T-helper 2 cell treated with Interferon-gamma antibody and Interleukin-4, amounts not matched to agents 5 μg/mL and 100 μg/mL, for 36 hours (primary cell): ENCODE results near the gene UBC.
"Not testable (repeated sequence)": the region's sequence is repeated elsewhere in the genome, so short reads cannot be mapped to it uniquely, and the experiment has no call there.

ENCODE experiments used
- DNase-seq: peaks from one replicate; pipeline ENCODE4 v3.0.0; 2021; ENCODE audit warnings: low spot score
- H3K27ac Mint-ChIP-seq: one replicate; pipeline ENCODE4 v1.8.0; 2021; ENCODE audit warnings: mild to moderate bottlenecking, mixed read lengths
- H3K27me3 Mint-ChIP-seq: one replicate; pipeline ENCODE4 v1.8.0; 2021; ENCODE audit warnings: low read depth, mixed read lengths
- H3K36me3 Mint-ChIP-seq: one replicate; pipeline ENCODE4 v1.8.0; 2021; ENCODE audit warnings: low read depth, mixed read lengths
- H3K4me1 Mint-ChIP-seq: one replicate; pipeline ENCODE4 v1.8.0; 2021; ENCODE audit warnings: low read depth, mixed read lengths
- H3K4me3 Mint-ChIP-seq: one replicate; pipeline ENCODE4 v1.8.0; 2022; ENCODE audit warnings: mild to moderate bottlenecking, moderate library complexity, mixed read lengths
- H3K9me3 Mint-ChIP-seq: one replicate; pipeline ENCODE4 v1.8.0; 2021; ENCODE audit warnings: mixed read lengths

The UBC gene

DNA sequence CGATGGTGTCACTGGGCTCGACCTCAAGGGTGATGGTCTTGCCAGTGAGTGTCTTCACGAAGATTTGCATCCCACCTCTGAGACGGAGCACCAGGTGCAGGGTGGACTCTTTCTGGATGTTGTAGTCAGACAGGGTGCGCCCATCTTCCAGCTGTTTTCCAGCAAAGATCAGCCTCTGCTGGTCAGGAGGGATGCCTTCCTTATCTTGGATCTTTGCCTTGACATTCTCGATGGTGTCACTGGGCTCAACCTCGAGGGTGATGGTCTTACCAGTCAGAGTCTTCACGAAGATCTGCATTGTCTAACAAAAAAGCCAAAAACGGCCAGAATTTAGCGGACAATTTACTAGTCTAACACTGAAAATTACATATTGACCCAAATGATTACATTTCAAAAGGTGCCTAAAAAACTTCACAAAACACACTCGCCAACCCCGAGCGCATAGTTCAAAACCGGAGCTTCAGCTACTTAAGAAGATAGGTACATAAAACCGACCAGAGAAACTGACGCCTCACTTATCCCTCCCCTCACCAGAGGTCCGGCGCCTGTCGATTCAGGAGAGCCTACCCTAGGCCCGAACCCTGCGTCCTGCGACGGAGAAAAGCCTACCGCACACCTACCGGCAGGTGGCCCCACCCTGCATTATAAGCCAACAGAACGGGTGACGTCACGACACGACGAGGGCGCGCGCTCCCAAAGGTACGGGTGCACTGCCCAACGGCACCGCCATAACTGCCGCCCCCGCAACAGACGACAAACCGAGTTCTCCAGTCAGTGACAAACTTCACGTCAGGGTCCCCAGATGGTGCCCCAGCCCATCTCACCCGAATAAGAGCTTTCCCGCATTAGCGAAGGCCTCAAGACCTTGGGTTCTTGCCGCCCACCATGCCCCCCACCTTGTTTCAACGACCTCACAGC, 717 bp downstream of the UBC start:
- Mint-ChIP-seq H3K27ac (peak overlapping the region; percentile 100), H3K27me3 (peaks cover 7% of the 10 kb centered on the region), H3K36me3 (peaks cover 47% of the 10 kb centered on the region), H3K4me1 (peaks cover 59% of the 10 kb centered on the region), H3K4me3 (peak overlapping the region; percentile 100), H3K9me3 (no peaks in the 10 kb centered on the region)
- peak; percentile 92 for DNase-seq

DNA sequence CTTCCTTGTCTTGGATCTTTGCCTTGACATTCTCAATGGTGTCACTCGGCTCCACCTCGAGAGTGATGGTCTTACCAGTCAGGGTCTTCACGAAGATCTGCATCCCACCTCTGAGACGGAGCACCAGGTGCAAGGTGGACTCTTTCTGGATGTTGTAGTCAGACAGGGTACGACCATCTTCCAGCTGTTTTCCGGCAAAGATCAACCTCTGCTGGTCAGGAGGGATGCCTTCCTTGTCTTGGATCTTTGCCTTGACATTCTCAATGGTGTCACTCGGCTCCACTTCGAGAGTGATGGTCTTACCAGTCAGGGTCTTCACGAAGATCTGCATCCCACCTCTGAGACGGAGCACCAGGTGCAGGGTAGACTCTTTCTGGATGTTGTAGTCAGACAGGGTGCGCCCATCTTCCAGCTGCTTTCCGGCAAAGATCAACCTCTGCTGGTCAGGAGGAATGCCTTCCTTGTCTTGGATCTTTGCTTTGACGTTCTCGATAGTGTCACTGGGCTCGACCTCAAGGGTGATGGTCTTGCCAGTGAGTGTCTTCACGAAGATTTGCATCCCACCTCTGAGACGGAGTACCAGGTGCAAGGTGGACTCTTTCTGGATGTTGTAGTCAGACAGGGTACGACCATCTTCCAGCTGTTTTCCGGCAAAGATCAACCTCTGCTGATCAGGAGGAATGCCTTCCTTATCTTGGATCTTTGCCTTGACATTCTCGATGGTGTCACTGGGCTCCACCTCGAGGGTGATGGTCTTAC, 1.7 kb downstream of the UBC start:
- not testable (repeated sequence) for H3K9me3 Mint-ChIP-seq, H3K27me3 Mint-ChIP-seq, DNase-seq
- Mint-ChIP-seq H3K36me3 (peaks cover 47% of the 10 kb centered on the region), H3K4me3 (peak overlapping the region; percentile 100), H3K4me1 (peaks cover 51% of the 10 kb centered on the region), H3K27ac (peak overlapping the region; percentile 100)

DNA sequence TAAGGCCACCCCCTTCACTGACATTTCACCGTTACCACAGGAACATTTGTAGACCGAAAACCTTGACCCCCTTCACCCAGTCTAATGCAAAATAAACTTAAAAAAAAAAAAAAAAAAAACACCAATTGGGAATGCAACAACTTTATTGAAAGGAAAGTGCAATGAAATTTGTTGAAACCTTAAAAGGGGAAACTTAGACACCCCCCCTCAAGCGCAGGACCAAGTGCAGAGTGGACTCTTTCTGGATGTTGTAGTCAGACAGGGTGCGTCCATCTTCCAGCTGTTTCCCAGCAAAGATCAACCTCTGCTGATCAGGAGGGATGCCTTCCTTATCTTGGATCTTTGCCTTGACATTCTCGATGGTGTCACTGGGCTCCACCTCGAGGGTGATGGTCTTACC, 2.9 kb downstream of the UBC start:
- not testable (repeated sequence) for H3K9me3 Mint-ChIP-seq, DNase-seq, H3K27me3 Mint-ChIP-seq
- peak overlapping the region; percentile 51 for H3K27ac Mint-ChIP-seq
- peaks cover 48% of the 10 kb centered on the region for H3K4me1 Mint-ChIP-seq
- peaks cover 47% of the 10 kb centered on the region for H3K36me3 Mint-ChIP-seq
- H3K4me3 Mint-ChIP-seq: peak overlapping the region; percentile 58

DNA sequence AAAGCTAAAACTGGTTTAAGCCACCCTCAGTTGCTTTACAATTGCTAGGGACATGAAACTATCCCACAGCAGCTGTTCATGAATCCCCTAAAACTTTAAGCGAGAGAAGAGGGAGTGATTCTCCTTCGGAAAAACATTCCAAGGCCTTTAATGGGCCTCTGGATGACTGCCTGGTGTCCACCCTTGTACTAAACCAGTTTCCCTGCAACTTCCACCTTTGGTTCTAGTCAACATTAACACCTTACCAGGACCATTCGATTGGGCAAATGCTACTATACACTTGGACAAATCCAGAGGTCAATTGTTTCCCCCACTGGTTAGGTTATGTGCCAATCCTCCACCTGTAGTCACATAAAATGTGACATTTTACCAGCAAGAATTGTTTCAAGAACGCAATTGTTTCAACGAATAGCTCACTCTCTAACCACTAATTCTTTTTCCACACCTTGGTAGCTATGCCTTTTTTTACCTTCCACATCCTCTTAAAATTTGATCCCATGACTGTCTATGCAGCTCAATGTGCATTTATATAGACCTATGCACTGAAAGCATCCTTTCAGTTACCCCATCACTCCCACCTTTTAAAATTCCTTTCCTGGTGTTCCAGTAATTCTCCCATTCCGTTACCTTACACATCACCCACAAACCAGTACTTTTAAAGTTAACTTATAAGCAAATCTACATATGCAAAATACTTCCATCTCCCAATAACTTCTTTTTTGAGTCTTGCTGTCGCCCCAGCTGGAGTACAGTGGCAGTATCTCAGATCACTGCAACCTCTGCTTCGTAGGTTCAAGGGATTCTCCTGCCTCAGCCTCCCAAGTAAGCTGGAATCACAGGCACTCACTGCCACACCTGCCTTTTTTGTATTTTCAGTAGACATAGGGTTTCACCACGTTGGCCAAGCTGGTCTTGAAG, 3.6 kb downstream of the UBC start:
- peaks cover 7% of the 10 kb centered on the region for H3K27me3 Mint-ChIP-seq
- DNase-seq: no peak
- peaks cover 47% of the 10 kb centered on the region for H3K36me3 Mint-ChIP-seq
- no peaks in the 10 kb centered on the region for H3K9me3 Mint-ChIP-seq
- peak overlapping the region; percentile 58 for H3K4me3 Mint-ChIP-seq
- H3K27ac Mint-ChIP-seq: peak overlapping the region; percentile 51
- peaks cover 48% of the 10 kb centered on the region for H3K4me1 Mint-ChIP-seq

DNA sequence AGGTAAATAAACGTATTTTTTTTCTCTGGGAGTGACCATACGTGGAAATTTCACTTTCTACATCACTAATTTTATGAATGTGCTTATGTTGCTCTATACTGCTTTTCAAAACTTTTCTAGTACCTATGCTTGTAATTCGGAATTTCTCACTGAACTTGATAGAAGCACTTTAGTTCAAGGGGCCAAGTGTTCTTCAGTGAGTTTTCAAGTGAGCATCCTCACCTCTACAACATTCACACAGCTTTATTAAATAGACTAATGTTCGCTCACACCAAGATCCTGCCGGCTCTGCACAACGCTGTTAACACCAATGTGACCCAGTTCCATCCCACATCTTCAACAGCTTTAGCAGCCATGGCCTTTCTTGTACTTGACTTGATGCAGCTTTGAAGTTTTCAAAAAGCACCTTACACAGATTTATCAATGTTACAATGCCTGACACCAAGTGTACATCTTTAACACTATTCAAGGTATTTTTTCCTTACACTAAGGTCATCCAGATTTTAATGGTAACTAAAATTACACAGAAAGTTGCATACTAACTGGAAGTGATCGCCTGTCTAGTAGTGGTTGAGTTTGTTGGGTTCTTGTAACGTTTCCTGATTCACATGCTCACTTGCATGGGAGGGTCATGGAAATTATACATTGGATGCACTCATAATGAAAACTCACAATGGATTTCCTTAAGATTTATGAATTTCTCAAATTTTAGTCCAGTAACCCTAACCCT, 4.5 kb downstream of the UBC start:
- H3K4me3 Mint-ChIP-seq: peak overlapping the region; percentile 58
- DNase-seq: no peak
- peaks cover 7% of the 10 kb centered on the region for H3K27me3 Mint-ChIP-seq
- peaks cover 43% of the 10 kb centered on the region for H3K4me1 Mint-ChIP-seq
- no peaks in the 10 kb centered on the region for H3K9me3 Mint-ChIP-seq
- H3K36me3 Mint-ChIP-seq: peaks cover 47% of the 10 kb centered on the region
- peak overlapping the region; percentile 10 for H3K27ac Mint-ChIP-seq

DNA sequence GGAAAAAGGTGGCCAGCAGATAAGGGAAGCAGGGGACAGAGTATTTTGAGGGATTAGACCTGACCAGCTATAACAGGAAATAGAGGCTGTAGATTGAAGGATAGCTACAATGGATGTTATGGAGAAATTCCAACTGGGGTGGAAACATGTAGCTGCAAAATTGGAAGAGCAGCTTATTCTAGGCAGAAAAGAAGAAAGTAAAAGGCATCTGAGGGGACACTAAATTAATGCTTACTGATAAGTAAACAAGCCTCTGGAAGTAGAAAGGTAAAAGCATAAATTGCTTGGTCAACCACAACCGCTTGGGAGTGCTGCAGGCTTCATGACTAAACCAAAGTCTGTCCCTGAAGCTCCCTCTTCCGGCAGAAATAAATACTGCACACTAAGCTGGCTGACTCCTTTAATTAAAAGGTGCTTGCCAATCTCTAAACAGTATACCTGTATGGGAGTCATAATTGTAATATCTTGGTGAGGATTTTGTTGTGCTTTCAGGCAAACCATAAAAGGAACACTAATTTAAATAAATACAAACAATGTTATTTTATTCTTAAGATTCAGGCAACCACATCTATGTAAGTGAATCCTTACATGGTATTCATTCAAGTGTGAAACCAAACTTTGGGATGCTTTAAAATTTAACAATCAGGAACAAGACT, 7.7 kb downstream of the UBC start:
- no peak overlapping the region for H3K4me3 Mint-ChIP-seq
- no peaks in the 10 kb centered on the region for H3K27me3 Mint-ChIP-seq
- peak; percentile 81 for DNase-seq
- peaks cover 21% of the 10 kb centered on the region for H3K36me3 Mint-ChIP-seq
- peaks cover 25% of the 10 kb centered on the region for H3K4me1 Mint-ChIP-seq
- no peaks in the 10 kb centered on the region for H3K9me3 Mint-ChIP-seq
- peak overlapping the region; percentile 3 for H3K27ac Mint-ChIP-seq

DNA sequence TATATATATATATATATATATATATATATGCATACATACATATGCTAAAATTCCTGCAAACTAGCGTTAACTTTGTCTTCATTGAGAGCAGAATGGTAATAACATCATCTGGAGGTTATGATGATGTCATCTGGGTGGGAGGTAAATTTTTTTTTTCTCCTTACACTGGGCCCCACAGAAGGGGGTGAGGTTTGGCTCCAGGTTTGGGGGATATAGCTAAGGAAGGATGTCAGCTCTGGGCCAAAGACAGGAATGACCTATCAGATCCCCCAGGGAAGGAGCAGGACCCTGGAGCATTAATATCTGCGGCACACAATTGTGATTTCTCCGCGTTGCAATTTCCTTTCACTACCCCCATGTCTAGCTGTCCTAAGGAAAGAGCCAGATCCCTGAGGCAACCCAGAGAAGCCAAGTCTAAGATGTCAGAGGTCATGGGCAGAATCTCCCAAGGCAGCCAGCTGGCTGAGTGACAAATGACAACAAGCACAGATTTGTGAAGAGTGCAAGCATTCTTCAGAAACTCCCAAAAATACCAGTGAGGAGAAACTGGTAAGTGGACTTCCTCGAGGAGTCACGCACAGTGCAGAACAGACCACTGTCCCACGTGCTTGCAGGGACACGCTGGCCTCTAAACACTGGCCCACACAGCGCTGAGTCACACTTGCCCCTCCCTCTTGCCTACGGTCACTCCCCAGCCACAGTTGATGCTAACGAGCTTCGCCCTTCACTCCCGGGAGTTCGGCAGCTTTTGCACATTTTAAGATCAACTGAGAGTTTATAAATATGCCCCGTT, 9.9 kb downstream of the UBC start:
- DNase-seq: no peak
- Mint-ChIP-seq H3K36me3 (no peaks in the 10 kb centered on the region), H3K27me3 (peaks cover 2% of the 10 kb centered on the region), H3K27ac (no peak overlapping the region), H3K4me1 (peaks cover 9% of the 10 kb centered on the region), H3K9me3 (no peaks in the 10 kb centered on the region), H3K4me3 (no peak overlapping the region)

DNA sequence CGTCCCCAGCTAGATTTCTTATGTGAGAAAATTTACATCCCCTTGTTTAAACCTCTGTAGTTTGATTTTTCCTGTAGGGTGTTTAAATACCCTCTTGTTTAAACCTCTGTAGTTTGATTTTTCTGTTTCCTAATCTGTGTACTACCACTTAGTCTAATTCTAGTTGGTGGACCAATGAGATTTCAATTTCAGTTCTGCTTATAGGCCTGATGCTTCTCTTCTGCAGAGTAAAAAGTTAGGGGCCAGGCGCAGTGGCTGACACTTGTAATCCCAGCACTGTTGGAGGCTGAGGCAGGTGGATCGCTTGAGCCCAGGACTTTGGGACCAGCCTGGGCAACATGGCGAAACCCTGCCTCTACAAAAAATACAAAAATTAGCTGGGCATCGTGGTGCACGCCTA, 11.5 kb downstream of the UBC start:
- H3K27me3 Mint-ChIP-seq: peaks cover 2% of the 10 kb centered on the region
- no peak overlapping the region for H3K4me3 Mint-ChIP-seq

DNA sequence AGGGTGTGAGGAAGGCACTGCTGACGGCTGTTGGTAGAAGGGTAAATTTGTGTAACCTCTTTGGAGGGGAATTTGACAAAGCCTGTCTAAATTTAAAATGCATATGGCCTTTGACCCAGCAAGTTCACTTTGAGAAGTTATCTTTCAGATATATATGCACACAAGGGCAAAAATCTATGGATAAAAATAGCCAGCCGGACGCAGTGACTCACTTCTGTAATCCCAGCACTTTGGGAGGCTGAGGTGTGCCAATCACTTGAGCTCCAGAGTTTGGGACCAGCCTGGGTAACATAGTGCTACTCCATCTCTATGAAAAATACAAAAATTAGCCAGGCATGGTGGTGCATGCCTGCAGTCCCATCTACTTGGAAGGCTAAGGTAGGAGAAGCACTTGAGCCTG, 13.4 kb downstream of the UBC start:
- peaks cover 14% of the 10 kb centered on the region for H3K4me1 Mint-ChIP-seq
- peaks cover 2% of the 10 kb centered on the region for H3K27me3 Mint-ChIP-seq
- no peak overlapping the region for H3K27ac Mint-ChIP-seq
- no peak for DNase-seq
- peaks cover 2% of the 10 kb centered on the region for H3K36me3 Mint-ChIP-seq
- H3K4me3 Mint-ChIP-seq: no peak overlapping the region
- H3K9me3 Mint-ChIP-seq: no peaks in the 10 kb centered on the region

More for the DNA sequence above, 11.5 kb downstream of the UBC start:
- Mint-ChIP-seq H3K4me1 (peaks cover 20% of the 10 kb centered on the region), H3K9me3 (no peaks in the 10 kb centered on the region), H3K27ac (no peak overlapping the region), H3K36me3 (no peaks in the 10 kb centered on the region)
- no peak for DNase-seq

DNA sequence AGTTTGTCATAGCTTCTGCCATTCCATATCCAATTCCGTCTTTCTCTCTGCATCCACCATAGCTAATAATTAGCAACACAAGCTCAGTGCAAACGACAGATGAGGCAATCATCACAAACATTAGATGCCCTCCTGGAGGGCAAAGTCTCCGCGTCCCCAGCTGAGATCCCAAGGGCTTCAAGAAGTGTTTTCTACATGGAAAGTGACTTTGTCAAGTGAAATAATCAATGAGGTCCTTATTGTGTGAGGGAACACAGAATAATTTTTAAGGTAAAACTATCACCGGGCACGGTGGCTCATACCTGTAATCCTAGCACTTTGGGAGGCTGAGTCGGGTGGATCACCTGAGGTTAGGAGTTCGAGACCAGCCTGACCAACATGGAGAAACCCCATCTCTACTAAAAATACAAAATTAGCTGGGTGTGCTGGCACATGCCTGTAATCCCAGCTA, 14.1 kb downstream of the UBC start:
- not testable (repeated sequence) for H3K27me3 Mint-ChIP-seq, DNase-seq, H3K27ac Mint-ChIP-seq, H3K36me3 Mint-ChIP-seq, H3K9me3 Mint-ChIP-seq, H3K4me3 Mint-ChIP-seq
- H3K4me1 Mint-ChIP-seq: peaks cover 12% of the 10 kb centered on the region

DNA sequence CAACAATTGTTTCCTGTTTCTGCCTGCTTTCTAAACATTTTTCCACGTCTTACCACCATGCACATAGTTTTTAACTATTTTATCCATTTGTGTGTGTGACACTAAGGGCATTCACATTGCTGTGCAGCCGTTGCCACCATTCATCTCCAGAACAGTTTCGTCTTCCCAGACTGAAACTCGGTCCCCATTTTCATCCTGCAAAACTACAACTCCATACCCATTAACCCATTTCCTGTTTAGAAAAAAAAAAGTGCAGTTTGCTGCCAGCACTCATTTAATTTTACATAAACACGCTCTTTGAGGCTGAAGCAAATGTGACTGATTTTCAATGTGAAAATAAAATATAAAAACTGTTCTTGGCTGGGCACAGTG, 15.5 kb downstream of the UBC start:
- Mint-ChIP-seq H3K4me1 (peaks cover 12% of the 10 kb centered on the region), H3K9me3 (no peaks in the 10 kb centered on the region), H3K27me3 (peaks cover 2% of the 10 kb centered on the region), H3K36me3 (peaks cover 4% of the 10 kb centered on the region), H3K27ac (no peak overlapping the region), H3K4me3 (peak overlapping the region; percentile 0)
- no peak for DNase-seq
